Measurements from ENCODE around the gene CA6.
"Not testable (repeated sequence)": the region's sequence is repeated elsewhere in the genome, so short reads cannot be mapped to it uniquely, and the experiment has no call there.

Gene CA6

GRCh38 chr1:8930116-8930515 is 15.6 kb upstream of the CA6 start:
- DNase-seq: no peak

- not testable (repeated sequence) for DNase-seq
Observed at GRCh38 chr1:8937051-8937450, 8.6 kb upstream of the CA6 start.

- no peak for DNase-seq
Observed at GRCh38 chr1:8937701-8938100, 8.0 kb upstream of the CA6 start.

DNA sequence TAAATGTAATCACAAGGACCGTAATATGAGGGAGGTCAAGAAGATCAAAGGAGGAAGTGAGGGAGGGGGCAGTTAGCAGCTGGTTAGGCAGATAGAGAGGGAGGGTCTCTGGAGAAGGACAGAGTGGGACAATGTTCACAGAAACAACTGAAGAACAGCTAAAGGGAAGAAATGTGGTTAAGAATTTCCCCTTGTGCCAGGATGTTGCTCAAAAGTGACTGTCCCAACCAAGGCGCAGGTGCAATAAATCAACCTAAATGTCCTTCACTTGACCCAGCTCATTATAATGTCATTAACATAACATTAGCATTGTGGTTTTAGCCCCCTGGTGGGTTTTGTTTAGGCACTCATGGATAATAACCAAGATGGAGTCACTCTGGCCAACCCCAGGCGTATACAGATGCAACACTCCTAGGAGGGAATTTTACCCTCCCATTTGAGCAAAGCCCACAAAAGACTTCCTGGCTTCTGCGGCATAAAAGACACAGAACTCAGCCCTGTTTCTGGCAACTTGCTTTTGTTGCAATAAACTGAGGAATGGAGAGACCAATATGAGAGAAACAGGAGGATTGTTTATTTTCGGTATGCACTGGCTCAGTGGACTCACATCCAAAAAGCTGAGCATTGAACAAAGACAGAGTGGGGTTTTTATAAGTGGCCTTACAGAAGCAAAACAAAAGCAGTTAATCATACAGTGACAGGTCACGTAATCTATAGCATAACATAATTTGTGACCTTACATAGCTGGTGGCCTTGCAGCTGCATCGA is 7.3 kb upstream of the CA6 start:
- no peak for DNase-seq

DNA sequence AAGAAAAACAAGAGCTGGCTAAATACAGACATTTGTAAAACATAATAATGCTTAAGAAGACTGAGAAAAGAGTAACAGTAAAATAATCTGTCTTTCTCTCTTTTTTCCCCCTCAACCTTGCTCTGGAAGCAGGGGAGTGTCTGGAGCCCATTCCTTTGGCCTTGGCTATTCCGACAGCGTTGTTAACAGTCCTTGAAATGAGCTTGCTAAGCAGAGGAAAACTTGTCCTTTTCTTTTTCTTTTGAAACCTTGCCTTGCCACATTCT is 6.7 kb upstream of the CA6 start:
- no peak for DNase-seq

GRCh38 chr1:8939362-8939995 is 6.2 kb upstream of the CA6 start:
- DNase-seq: no peak

DNA sequence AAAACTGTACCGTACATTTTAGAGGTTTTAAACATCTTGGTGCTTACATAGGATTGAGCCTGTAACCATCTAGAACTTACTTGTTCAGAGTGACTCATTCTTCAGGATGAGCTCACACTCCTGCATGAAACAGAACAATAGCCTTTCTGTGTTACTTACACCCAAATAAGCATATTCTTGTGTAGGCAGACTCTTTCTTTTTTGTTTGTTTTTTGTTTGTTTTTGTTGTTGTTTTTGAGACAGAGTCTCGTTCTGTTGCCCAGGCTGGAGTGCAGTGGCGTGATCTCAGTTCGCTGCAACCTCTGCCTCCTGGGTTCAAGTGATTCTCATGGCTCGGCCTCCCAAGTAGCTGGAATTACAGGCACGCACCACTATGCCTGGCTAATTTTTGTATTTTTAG is 3.8 kb upstream of the CA6 start:
- DNase-seq: no peak

GRCh38 chr1:8943498-8944405 is 1.9 kb upstream of the CA6 start:
- no peak for DNase-seq

GRCh38 chr1:8947127-8947691 is 1.5 kb downstream of the CA6 start:
- no peak for DNase-seq

- no peak for DNase-seq
Observed at GRCh38 chr1:8950309-8950708, 4.6 kb downstream of the CA6 start.

DNA sequence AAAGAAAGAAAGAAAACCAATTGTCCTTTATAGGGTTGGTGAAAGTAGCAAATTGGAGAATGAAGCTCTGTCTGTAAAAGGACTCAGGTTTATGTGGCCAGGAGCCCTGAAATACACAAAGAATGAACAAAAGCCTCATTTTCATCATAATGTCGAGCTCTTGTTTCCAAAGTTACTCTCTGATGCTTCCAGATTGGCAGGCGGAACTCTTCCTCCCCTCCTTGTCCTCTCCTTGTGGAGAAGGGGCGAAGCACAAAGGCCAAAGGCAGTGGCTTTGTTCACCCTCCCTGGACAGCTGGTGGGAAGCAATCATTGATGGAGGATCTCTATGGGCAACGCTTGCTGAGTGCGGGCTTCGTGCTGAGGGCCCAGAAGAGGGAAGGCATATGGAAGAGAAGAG is 5.6 kb downstream of the CA6 start:
- no peak for DNase-seq

GRCh38 chr1:8955406-8955805 is 9.7 kb downstream of the CA6 start:
- peak; percentile 4 for DNase-seq

DNA sequence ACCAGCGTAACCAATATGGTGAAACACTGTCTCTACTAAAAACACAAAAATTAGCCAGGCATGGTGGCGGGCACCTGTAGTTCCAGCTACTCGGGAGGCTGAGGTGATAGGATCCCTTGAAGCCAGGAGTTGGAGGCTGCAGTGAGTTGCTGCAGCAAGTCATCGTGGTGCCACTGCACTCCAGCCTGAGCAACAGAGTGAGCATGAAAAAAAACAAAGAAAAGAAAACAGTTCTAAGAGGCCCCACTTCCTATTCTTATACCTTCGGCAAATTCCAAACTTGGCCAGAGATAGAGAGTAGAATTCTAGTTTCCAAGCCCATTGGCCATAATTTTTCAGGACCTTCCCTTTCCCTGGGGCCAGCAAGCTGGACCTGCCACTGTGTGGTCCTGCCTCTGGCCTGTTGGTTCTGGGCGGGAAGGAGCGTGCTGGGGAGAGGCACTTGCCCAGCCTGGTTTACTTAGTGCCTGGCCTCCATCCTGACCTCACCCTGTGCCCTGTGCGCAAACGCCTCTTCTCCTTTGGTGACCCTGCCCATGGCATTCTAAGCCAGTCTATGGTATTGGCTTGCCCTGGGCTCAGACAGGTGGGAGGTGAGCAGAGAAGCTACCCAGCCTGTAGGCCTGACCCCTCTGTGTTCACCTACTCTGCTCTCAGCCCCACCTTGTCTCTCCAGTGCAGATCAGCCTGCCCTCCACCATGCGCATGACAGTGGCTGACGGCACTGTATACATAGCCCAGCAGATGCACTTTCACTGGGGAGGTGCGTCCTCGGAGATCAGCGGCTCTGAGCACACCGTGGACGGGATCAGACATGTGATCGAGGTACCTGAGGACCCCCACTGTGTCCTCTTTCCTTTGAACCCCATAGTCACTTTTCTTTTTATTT is 11.0 kb downstream of the CA6 start:
- DNase-seq: no peak

- DNase-seq: peak; percentile 14
Observed at GRCh38 chr1:8962812-8963530, 17.3 kb downstream of the CA6 start.

DNA sequence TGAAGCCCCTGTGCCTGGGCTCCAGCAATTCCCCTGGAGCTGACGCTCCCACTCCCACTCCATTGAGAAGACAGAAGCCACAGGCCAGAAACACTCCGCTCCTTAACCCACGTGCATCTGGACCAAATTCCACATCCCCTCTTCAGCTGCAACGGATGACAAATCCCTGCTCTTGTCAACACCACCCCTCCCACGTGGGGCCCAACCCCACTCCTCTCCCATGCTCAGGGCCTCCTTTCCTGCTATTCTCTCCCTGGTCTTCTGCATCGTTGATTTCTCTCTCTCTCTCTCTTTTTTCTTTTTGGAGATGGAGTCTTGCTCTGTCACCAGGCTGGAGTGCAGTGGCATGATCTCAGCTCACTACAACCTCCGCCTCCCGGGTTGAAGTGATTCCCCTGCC is 18.3 kb downstream of the CA6 start:
- DNase-seq: no peak

- DNase-seq: no peak
Observed at GRCh38 chr1:8965121-8965820, 19.6 kb downstream of the CA6 start.

DNA sequence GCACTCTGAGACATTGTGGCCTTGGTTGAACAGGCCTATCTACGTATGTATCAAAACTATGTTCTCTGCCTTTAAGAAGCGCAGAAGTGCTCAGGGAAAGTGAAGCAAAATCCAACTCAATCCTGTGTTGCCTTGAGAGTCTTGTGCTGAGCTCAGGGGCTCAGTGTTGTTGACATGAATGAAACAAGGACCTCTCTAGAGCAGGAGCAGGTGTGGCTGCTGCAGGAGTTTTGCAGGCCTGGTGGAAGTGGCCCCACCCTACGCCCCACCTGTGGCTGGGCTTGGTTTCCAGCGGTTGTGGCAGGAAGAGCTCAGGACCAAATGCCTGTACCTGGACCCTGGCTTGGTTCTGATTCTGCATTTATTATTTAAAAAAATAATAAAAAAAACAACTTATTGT is 20.9 kb downstream of the CA6 start:
- no peak for DNase-seq

GRCh38 chr1:8968902-8969301 is 23.2 kb downstream of the CA6 start:
- DNase-seq: not testable (repeated sequence)

- no peak for DNase-seq
Observed at GRCh38 chr1:8969937-8970336, 24.3 kb downstream of the CA6 start.

GRCh38 chr1:8970870-8971337 is 25.2 kb downstream of the CA6 start:
- no peak for DNase-seq

- no peak for DNase-seq
Observed at GRCh38 chr1:8974551-8974950, 28.9 kb downstream of the CA6 start.
